LNCaP clone FGC (cell line): Measurements from ENCODE around the gene SMPD3.

Source experiments
- DNase-seq: peaks from one replicate; pipeline ENCODE4 v3.0.0-alpha.2; 2011; ENCODE audit warnings: low read depth
- H3K4me3 ChIP-seq: 2 replicates; pipeline ENCODE4 v1.5.1; 2011; ENCODE audit warnings: mild to moderate bottlenecking, low read depth, low read length, control low read depth
- TF ChIP-seq, protein P1 (sequence below): IDR thresholded peaks from 2 replicates; pipeline ENCODE4 v1.5.1; 2012; ENCODE audit warnings: mild to moderate bottlenecking; ENCODE audit not compliant: control insufficient read depth, insufficient read depth; ENCODE audit errors: extremely low read depth

The SMPD3 gene

DNA sequence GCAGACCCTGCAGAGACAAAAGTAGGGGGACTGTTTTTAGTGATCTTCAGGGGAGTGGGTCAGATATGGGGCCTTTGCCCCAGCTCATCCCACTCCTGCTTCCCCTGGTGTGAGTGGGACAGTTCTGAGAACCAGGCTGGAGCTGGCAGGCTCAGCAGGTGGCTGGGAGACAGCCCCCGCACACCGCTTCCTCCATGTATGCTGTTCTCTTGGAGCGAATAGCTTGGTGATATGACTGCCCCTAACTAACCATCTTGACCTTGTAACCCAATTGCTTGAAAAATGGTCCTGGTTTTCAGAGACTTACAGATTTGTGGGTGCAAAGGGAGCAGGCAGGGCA, 76.0 kb downstream of the SMPD3 start:
- TF ChIP-seq, protein P1, sequence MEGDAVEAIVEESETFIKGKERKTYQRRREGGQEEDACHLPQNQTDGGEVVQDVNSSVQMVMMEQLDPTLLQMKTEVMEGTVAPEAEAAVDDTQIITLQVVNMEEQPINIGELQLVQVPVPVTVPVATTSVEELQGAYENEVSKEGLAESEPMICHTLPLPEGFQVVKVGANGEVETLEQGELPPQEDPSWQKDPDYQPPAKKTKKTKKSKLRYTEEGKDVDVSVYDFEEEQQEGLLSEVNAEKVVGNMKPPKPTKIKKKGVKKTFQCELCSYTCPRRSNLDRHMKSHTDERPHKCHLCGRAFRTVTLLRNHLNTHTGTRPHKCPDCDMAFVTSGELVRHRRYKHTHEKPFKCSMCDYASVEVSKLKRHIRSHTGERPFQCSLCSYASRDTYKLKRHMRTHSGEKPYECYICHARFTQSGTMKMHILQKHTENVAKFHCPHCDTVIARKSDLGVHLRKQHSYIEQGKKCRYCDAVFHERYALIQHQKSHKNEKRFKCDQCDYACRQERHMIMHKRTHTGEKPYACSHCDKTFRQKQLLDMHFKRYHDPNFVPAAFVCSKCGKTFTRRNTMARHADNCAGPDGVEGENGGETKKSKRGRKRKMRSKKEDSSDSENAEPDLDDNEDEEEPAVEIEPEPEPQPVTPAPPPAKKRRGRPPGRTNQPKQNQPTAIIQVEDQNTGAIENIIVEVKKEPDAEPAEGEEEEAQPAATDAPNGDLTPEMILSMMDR = no peak
- H3K4me3 ChIP-seq = no peak overlapping the region
- no peak for DNase-seq

DNA sequence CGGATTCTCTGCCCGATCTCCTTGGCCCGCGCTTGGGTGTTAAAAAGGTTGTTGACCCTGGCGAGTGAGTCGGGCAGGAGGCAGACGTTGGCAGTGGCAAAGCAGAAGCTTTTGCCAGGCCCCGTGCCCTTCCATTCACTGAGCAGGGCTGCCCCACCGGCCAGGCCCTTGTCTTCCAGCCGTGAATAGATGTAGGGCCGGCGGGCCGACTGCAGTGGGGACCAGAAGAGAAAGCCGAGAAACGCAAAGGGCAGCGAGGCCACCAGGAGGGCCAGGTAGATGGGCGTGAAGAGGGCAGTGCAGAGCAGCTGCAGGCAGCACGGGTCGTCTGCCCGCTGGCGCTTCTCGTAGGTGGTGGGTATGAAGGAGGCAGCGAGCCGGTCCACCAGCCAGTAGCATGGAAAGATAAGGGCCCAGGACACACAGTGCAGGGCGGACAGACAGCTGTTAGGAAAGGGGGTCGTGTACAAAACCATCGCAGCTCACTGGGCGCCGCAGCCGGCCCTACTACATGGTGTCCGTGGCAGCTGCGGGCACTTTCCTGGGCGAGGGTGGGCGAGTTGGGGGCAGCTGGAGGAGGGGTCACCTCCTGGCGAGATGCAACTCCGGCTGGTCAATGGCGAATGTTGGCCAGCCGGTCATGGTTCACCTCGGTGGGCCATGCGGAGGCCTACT, 76.5 kb downstream of the SMPD3 start:
- DNase-seq = no peak
- TF ChIP-seq, protein P1 = no peak
- no peak overlapping the region for H3K4me3 ChIP-seq

DNA sequence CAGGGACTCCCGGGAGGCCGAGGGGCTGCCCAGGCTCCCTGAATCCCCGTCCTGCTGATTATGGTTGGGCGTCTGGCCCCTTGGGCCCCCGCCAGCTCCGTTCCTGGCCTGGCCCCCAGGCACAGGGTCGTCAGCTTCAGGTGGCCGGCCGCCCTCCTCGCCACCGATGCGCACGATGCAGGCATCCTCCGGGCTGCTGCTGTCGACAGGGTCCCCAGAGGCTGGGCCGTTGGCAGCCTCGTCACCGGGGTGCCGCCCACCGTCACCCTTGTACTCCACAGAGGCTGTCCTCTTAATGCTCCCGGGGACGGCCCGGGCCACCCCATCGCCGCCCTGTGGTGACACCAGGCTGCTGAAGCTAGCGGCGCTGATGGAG, 77.0 kb downstream of the SMPD3 start:
- TF ChIP-seq, protein P1 = no peak
- H3K4me3 ChIP-seq = no peak overlapping the region
- DNase-seq = no peak

DNA sequence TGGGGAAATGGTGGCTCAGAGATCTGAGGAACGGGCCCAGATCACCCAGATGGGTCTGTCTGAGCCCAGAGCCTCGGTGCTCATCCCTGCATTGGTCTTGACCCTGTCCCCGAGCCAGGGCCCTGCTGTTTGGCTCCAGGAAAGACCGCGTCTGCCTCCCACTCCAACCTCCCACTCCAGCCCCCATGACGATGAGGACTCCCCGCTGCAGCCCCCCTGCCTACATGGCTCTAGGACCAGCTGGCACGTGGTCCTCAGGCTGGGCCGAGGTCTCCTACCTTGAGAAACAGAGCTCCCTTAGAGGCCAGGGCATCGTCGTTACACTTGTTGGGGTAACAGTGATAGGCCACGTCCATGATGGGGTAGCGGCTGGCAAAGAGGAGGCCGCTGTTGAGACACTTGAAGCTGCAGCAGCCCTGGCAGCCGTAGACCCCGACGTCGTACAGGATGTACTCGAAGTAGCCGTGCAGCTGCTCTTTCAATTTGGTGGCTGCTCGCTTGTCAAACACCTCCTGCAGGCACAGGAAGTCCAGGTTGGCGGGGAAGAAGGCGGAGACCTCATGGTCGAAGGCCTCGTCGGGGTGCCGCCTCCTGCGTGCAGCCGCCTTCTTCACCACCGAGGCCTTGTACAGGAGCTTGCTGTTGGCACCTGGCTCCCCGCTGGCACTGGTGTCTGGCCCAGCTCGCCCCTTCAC, 77.6 kb downstream of the SMPD3 start:
- no peak for DNase-seq
- H3K4me3 ChIP-seq = no peak overlapping the region
- TF ChIP-seq, protein P1 = no peak

DNA sequence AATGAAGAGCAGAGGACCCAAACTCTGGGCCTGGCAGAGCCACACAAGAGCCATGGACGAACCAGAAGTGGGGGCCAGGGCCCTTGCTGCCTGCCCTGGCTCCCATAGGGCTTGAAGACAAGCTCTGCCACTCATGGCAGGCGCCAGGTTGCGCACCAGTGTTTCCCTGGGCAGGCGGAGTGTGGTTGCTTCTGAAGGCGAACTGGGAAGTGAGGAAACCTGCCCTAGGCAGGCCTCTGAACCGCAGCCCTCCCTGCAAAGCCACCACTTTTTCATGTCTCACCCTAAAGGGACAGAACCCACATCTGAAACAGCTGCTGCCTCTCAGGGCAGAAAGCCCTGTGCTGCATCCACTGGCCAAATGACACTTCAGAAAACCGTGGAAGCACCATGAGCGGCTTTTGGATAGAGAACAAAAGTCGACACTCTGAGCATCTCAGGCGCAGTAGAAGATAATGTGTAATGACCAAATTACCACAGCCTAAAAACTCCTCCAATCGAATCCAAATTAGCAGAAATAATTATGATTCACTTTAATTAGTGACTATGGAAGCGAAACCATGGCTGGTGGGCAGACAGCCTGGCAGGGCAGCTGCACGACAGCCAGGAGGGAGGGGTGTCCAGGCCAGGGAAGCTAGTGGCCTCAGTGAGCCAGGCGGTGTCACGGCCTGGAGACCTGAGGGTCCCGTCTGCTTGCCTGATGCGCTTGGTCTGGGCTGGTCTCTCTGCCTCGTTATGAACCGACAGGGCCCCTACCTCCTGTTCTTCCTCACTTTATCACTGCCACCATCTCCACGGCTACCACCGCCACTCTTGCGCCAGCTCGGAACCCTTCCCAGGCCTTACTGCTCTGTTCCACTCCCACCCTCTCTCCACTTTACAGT, 78.4 kb downstream of the SMPD3 start:
- DNase-seq = no peak
- TF ChIP-seq, protein P1 = no peak
- no peak overlapping the region for H3K4me3 ChIP-seq

DNA sequence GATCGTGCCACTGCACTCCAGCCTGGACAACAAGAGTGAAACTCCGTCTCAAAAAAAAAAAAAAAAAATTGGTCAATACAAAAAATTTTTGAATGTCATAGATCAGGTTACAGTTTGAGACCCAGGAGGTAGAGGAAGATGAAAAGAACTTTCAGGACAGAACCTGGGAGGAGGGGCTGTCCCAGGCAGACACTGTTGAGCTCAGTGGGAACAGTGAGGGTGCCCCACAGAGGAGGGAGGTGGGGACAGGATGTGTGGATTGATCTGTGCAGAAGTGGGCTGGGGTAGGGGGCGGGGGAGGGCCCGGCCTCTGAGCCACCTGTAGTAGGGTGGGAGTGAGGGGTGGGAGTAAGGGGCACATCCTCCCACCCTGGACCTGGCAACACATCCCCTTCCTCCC, 79.1 kb downstream of the SMPD3 start:
- TF ChIP-seq, protein P1 = no peak
- H3K4me3 ChIP-seq = no peak overlapping the region
- no peak for DNase-seq
